HepG2 (cell line): Measurements from ENCODE around the gene MYO18A. TPM values are rescaled to one million over a fixed set of nuclear protein-coding genes. Genes with fewer than 3 reads are reported as not detected.

Experiments used
- ARID5B ChIP-seq: IDR thresholded peaks from 2 replicates; pipeline ENCODE4 v1.4.0; 2020; ENCODE audit warnings: mild to moderate bottlenecking, missing genetic modification reagents
- ARNTL ChIP-seq: sonication (generic); formaldehyde crosslinking; IDR thresholded peaks from 2 replicates; pipeline ENCODE4 v1.4.0; 2020; ENCODE audit warnings: mild to moderate bottlenecking, missing genetic modification reagents
- ATF2 ChIP-seq: sonication (generic); formaldehyde crosslinking; IDR thresholded peaks from 2 replicates; pipeline ENCODE4 v1.4.0; 2020; ENCODE audit warnings: missing genetic modification reagents
- DR1 ChIP-seq: sonication (generic); formaldehyde crosslinking; IDR thresholded peaks from 2 replicates; pipeline ENCODE4 v1.8.0; 2021; ENCODE audit warnings: mild to moderate bottlenecking, missing genetic modification reagents, inconsistent platforms
- FOXK1 ChIP-seq: sonication (generic); formaldehyde crosslinking; IDR thresholded peaks from 2 replicates; pipeline ENCODE4 v1.4.0; 2020; ENCODE audit warnings: low read depth, missing genetic modification reagents, borderline replicate concordance
- MYNN ChIP-seq: sonication (generic); formaldehyde crosslinking; IDR thresholded peaks from 2 replicates; pipeline ENCODE4 v1.4.0; 2020; ENCODE audit warnings: mild to moderate bottlenecking, low read depth, missing genetic modification reagents
- PAX8 ChIP-seq: sonication (generic); formaldehyde crosslinking; IDR thresholded peaks from 2 replicates; pipeline ENCODE4 v1.8.0; 2022; ENCODE audit warnings: mild to moderate bottlenecking, missing genetic modification reagents, borderline replicate concordance
- RARA ChIP-seq: IDR thresholded peaks from 2 replicates; pipeline ENCODE4 v1.6.1; 2016; ENCODE audit warnings: missing genetic modification reagents, missing compliant biosample characterization
- SNAI1 ChIP-seq: sonication (generic); formaldehyde crosslinking; IDR thresholded peaks from 2 replicates; pipeline ENCODE4 v1.5.0; 2020; ENCODE audit warnings: mild to moderate bottlenecking, missing genetic modification reagents, borderline replicate concordance
- SNAPC4 ChIP-seq: sonication (generic); formaldehyde crosslinking; IDR thresholded peaks from 2 replicates; pipeline ENCODE4 v1.4.0; 2020; ENCODE audit warnings: mild to moderate bottlenecking, missing genetic modification reagents
- ZNF136 ChIP-seq: sonication (generic); formaldehyde crosslinking; IDR thresholded peaks from 2 replicates; pipeline ENCODE4 v1.8.1; 2022; ENCODE audit warnings: low read depth, mild to moderate bottlenecking, moderate library complexity, missing genetic modification reagents
- ZNF17 ChIP-seq: sonication (generic); formaldehyde crosslinking; IDR thresholded peaks from 2 replicates; pipeline ENCODE4 v1.5.0; 2020; ENCODE audit warnings: mild to moderate bottlenecking, missing genetic modification reagents
- ZNF292 ChIP-seq: sonication (generic); formaldehyde crosslinking; IDR thresholded peaks from 2 replicates; pipeline ENCODE4 v1.8.1; 2022; ENCODE audit warnings: mild to moderate bottlenecking, low read depth, missing genetic modification reagents, borderline replicate concordance
- ZNF343 ChIP-seq: sonication (generic); formaldehyde crosslinking; IDR thresholded peaks from 2 replicates; pipeline ENCODE4 v1.4.0; 2020; ENCODE audit warnings: mild to moderate bottlenecking, missing genetic modification reagents
- ZNF564 ChIP-seq: sonication (generic); formaldehyde crosslinking; IDR thresholded peaks from 2 replicates; pipeline ENCODE4 v1.8.1; 2023; ENCODE audit warnings: mild to moderate bottlenecking, missing genetic modification reagents
- ZXDC ChIP-seq: sonication (generic); formaldehyde crosslinking; IDR thresholded peaks from 2 replicates; pipeline ENCODE4 v1.5.0; 2020; ENCODE audit warnings: mild to moderate bottlenecking, missing genetic modification reagents
- polyA plus RNA-seq, 8 experiments: library from polyadenylated mRNA; depleted of rRNA in 3 of 8; stranded (reverse) in 7 of 8; unstranded in 1 of 8; fragments of >200 nt; fragmentation: Illumina TruSeq in 4 of 8; extraction: Trizol in 4 of 8; gene quantifications; 2 replicates each; pipeline versions ENCODE4 v1.2.1 to v1.2.3, GENCODE V29; 2011 to 2016; ENCODE audit warnings: low read depth in 4 of 8, missing spikeins in 1 of 8, mixed read lengths in 1 of 8; ENCODE audit not compliant: insufficient read depth in 1 of 8
- total RNA-seq, 5 experiments: library from RNA; depleted of rRNA; stranded (reverse); fragments of >200 nt; fragmentation: Illumina TruSeq; extraction: Trizol; gene quantifications; 2 replicates each; pipeline ENCODE4 v1.2.3, GENCODE V29; 2016; ENCODE audit warnings: low read depth in 1 of 5

The MYO18A gene
- total and polyA plus RNA-seq, 2 of the 13 experiments (the other 11 are each of a cell fraction or from before 2014, with no cell fraction given), result 16.8 to 24.8 TPM

GRCh38 chr17:29219378-29220047, 39.3 kb upstream of the MYO18A start (continued):
- TF ChIP-seq SNAPC4 (no peak), ARID5B (CRISPR knock-in tag) (peak; percentile 49), ZNF343 (CRISPR knock-in tag) (no peak), PAX8 (CRISPR knock-in tag) (no peak), ZNF292 (CRISPR knock-in tag) (no peak), ARNTL (CRISPR knock-in tag) (no peak), ZNF564 (CRISPR knock-in tag) (no peak), ZNF136 (no peak), ZNF17 (CRISPR knock-in tag) (no peak), ZXDC (CRISPR knock-in tag) (no peak), FOXK1 (CRISPR knock-in tag) (no peak), DR1 (CRISPR knock-in tag) (no peak), MYNN (CRISPR knock-in tag) (no peak), ATF2 (CRISPR knock-in tag) (peak; percentile 53; the same call in 1 of the 2 replicates), SNAI1 (CRISPR knock-in tag) (no peak), RARA (CRISPR knock-in tag) (no peak)
